GM10248 (cell line): ENCODE measurements around the gene MARK1.

ENCODE experiments used
- CTCF ChIA-PET: fragments of 300-600 bp; sonication (Branson Sonifier 250); formaldehyde crosslinking; extraction: SDS; loops from one replicate; lab custom pipeline; 2021; ENCODE audit warnings: antibody characterized with exemption; lab: Yijun Ruan, JAX
- POLR2A ChIA-PET: fragments of 350-650 bp; sonication (Branson Sonifier 250); formaldehyde crosslinking; extraction: SDS; loops from one replicate; lab custom pipeline; 2020; ENCODE audit warnings: antibody characterized with exemption; lab: Yijun Ruan, JAX
- DNase-seq: peaks from one replicate; pipeline ENCODE4 v3.0.0; 2012; ENCODE audit errors: extremely low spot score
- CTCF ChIP-seq: IDR thresholded peaks from 2 replicates; pipeline ENCODE4 v1.5.1; 2012; ENCODE audit warnings: mild to moderate bottlenecking, low read depth; ENCODE audit errors: extremely low read depth, missing control alignments, control extremely low read depth

MARK1 gene

DNA sequence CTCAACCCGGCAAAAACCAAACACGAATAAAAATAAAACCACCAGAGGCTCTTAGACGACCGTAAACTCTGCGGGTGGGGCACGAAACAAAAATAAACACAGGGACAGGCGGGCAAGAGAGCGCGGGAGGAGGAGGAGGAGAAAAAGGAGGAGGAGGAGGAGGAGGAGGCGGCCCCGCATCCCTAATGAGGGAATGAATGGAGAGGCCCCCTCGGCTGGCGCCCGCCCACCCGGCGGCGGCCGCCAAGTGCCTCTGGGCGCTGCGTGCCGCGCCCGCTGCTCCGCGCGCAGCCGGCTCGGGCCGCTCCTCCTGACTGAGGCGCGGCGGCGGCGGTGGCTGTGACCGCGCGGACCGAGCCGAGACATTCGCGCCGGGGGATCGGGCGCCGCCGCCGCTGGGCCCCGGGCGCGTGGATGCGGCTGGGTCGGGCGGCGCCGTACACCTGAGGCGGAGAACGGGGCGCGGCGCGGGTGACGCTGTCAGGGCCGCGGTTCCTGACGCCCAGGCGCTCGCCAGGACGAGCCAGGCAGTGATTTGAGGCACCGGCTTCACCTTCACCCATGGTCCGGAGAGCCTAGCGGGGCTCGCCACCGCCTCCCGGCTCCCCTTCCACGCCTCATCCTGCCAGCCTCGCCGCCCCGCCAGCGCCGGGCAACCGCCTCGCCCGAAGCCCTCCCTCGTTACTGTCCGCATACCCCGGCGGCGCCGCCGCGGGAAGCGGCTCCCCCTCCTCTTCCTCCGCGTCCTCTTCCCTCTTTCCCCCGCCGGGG, at the start of gene MARK1:
Gene MARK1, plus strand, starts transcription at position 229 of the 771 bp plus-strand sequence. CDS start 687 bp downstream, outside the sequence.
- peak; percentile 56 for DNase-seq
- ChIA-PET POLR2A (no interaction called here), CTCF (no interaction called here)
- no peak for TF ChIP-seq CTCF

- ChIA-PET CTCF (interaction anchor here (2.3 kb wide), 1 partner anchor 8 kb away, joined by 7 read pairs; no protein-coding TSS in a partner anchor), POLR2A (no interaction called here)
- no peak for TF ChIP-seq CTCF
- no peak for DNase-seq
These were observed 44.2 kb upstream of the MARK1 start for GRCh38 chr1:220483700-220484099.

GRCh38 chr1:220484135-220484534, 43.8 kb upstream of the MARK1 start:
- CTCF ChIA-PET = interaction anchor here (2.3 kb wide), 1 partner anchor 8 kb away, joined by 7 read pairs; no protein-coding TSS in a partner anchor
- POLR2A ChIA-PET = no interaction called here
- DNase-seq = no peak
- TF ChIP-seq CTCF = no peak

DNA sequence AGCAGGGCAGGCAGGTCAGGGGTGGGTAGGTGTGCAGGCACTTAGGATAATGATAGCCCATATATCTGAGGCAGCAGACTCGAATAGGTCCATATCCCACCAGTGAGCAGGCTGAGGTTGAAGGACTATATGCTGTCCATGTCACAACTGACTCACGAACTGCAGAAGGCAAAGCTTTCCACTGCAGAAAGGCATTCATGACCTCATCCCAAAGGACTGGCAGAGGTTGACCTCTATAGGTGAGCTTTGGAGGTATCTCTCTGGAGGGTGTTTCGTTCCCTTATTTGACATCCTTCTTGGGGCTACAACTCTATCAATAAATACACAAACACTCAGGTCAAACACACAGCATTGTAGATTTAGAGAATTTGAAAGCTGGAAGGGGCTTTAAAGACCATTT, 42.8 kb upstream of the MARK1 start:
- POLR2A ChIA-PET = no interaction called here
- TF ChIP-seq CTCF = no peak
- CTCF ChIA-PET = no interaction called here
- DNase-seq = no peak

DNA sequence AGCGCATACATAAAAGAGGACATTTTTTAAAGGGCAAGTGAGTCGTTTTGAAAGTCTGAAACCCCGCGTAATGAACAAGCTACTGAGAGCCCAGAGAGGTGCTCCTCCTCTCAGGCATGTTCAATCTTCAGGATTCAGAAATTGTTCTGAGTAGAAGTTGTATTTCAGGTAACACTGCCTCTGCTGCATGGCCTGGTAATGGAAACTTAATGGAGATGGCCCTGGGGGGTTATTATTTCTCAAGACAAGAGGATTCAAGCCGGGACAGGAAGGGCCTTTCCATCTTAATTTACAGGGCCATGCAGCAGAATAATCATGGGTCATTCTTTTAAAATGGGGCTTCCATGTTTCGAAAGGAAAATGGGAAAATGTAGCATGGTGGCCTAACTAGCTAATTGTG, 42.1 kb upstream of the MARK1 start:
- no peak for TF ChIP-seq CTCF
- no peak for DNase-seq
- POLR2A ChIA-PET = no interaction called here
- CTCF ChIA-PET = interaction anchor here (0.8 kb wide), 1 partner anchor 247 kb away, joined by 3 read pairs; no protein-coding TSS in a partner anchor

DNA sequence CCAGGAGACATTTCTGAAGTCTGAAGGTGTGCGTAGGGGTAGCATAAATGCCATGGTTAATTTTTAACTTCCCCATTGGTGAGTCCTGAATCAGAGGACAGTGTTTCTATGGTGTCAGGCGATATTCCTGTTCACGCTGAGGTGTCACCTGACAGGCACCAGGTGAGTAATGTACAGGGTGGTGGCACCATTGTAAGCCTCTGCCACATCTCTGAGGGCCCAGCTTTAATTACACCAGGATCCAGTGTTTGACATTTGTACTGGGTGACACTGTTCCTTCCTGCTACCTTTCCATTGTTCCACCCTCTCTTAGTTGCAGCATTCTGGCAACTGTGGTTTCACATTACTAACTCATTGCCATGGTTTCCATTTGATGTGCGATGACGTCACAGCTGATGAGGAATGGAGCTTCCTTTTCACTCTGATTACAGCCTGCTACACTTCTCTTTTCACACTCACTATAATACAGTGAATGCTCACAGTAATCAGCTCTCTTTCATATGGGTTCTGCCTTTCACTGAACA, 40.6 kb upstream of the MARK1 start:
- POLR2A ChIA-PET = no interaction called here
- DNase-seq = no peak
- TF ChIP-seq CTCF = no peak
- CTCF ChIA-PET = no interaction called here
